HG02970 (cell line): ENCODE measurements around the gene ARF4.

Experiments
- ATAC-seq: cut with Tn5 transposase; IDR thresholded peaks from one replicate; pipeline ENCODE4 v1.9.1; 2021; ENCODE audit warnings: mild to moderate bottlenecking, moderate library complexity, moderate number of reproducible peaks; ENCODE audit not compliant: unreplicated experiment, low FRiP score

The ARF4 gene

GRCh38 chr3:57582474-57583168, 14.5 kb downstream of the ARF4 start:
- ATAC-seq, result no peak

- no peak for ATAC-seq
These were observed 19.3 kb downstream of the ARF4 start for GRCh38 chr3:57577801-57578200.

GRCh38 chr3:57575966-57576626, 21.0 kb downstream of the ARF4 start:
- no peak for ATAC-seq

GRCh38 chr3:57572096-57572495, 25.0 kb downstream of the ARF4 start:
- no peak for ATAC-seq

- no peak for ATAC-seq
These were observed 26.3 kb downstream of the ARF4 start for GRCh38 chr3:57570878-57571277.

GRCh38 chr3:57569859-57570450, 27.2 kb downstream of the ARF4 start:
- ATAC-seq, result no peak

GRCh38 chr3:57559526-57559925, 37.6 kb downstream of the ARF4 start:
- ATAC-seq, result no peak

GRCh38 chr3:57557085-57557537, 40.0 kb downstream of the ARF4 start:
- no peak for ATAC-seq

- peak; percentile 36 for ATAC-seq
These were observed 40.6 kb downstream of the ARF4 start for GRCh38 chr3:57556459-57557084.

GRCh38 chr3:57555738-57556458, 41.2 kb downstream of the ARF4 start, which contains the start of gene PDE12:
Gene PDE12 (plus strand): TSS chr3:57556274. CDS start chr3:57556380, 106 bp downstream.
- ATAC-seq, result peak; percentile 81

- ATAC-seq, result no peak
These were observed 41.8 kb downstream of the ARF4 start for GRCh38 chr3:57555306-57555705.

GRCh38 chr3:57546616-57547015, 50.5 kb downstream of the ARF4 start:
- no peak for ATAC-seq

GRCh38 chr3:57545636-57546268, 51.4 kb downstream of the ARF4 start:
- ATAC-seq, result no peak

- ATAC-seq, result no peak
These were observed 52.7 kb downstream of the ARF4 start, which contains the start of gene DNAH12 for GRCh38 chr3:57544181-57545125. Gene DNAH12 (minus strand): TSS chr3:57544344. CDS start chr3:57542870, 1,474 bp downstream.

GRCh38 chr3:57538465-57538864, 58.7 kb downstream of the ARF4 start:
- no peak for ATAC-seq

GRCh38 chr3:57530071-57530608, 67.0 kb downstream of the ARF4 start:
- ATAC-seq, result no peak
